Astrocyte (in vitro differentiated cells and primary cell): ENCODE data around the gene KRAS.

ENCODE experiments used
- EZH2 ChIP-seq: IDR thresholded peaks from 2 replicates; pipeline ENCODE4 v1.6.1; 2012; ENCODE audit warnings: mild to moderate bottlenecking, low read length, inconsistent platforms; ENCODE audit not compliant: insufficient read depth
- TF ChIP-seq, protein P1 (sequence below): IDR thresholded peaks from 2 replicates; pipeline ENCODE4 v1.5.1; 2011; ENCODE audit warnings: low read depth, mild to moderate bottlenecking, inconsistent platforms, low read length, moderate library complexity; ENCODE audit not compliant: insufficient read depth

GRCh38 chr12:25190793-25191192 is 59.9 kb downstream of the KRAS start:
- TF ChIP-seq, protein P1, sequence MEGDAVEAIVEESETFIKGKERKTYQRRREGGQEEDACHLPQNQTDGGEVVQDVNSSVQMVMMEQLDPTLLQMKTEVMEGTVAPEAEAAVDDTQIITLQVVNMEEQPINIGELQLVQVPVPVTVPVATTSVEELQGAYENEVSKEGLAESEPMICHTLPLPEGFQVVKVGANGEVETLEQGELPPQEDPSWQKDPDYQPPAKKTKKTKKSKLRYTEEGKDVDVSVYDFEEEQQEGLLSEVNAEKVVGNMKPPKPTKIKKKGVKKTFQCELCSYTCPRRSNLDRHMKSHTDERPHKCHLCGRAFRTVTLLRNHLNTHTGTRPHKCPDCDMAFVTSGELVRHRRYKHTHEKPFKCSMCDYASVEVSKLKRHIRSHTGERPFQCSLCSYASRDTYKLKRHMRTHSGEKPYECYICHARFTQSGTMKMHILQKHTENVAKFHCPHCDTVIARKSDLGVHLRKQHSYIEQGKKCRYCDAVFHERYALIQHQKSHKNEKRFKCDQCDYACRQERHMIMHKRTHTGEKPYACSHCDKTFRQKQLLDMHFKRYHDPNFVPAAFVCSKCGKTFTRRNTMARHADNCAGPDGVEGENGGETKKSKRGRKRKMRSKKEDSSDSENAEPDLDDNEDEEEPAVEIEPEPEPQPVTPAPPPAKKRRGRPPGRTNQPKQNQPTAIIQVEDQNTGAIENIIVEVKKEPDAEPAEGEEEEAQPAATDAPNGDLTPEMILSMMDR: no peak
- TF ChIP-seq EZH2: no peak
